Liver (tissue), 9 donors: Measurements from ENCODE around the gene GRAMD1A. TPM values are rescaled to one million over a fixed set of nuclear protein-coding genes. Genes with fewer than 3 reads are reported as not detected.

Experiments used
- DNase-seq: peaks from one replicate; pipeline ENCODE4 v3.0.0-alpha.2; 2017; ENCODE audit warnings: low spot score
- H3K27ac ChIP-seq, 2 donors: one replicate each; pipeline ENCODE4 v1.7.0; 2013; ENCODE audit warnings: inconsistent platforms in 2 of 2, low read length in 2 of 2, control low read depth in 1 of 2, low read depth in 1 of 2, mild to moderate bottlenecking in 1 of 2
- H3K27me3 ChIP-seq, 4 donors: one replicate each; pipeline versions ENCODE4 v1.6.1 to v1.7.0; 2013; ENCODE audit warnings: low read length in 3 of 4, inconsistent platforms in 1 of 4, mild to moderate bottlenecking in 1 of 4, moderate library complexity in 1 of 4; ENCODE audit not compliant: control insufficient read depth in 4 of 4, insufficient read depth in 4 of 4
- H3K36me3 ChIP-seq, 4 donors: one replicate each; pipeline versions ENCODE4 v1.6.1 to v1.7.0; 2013; ENCODE audit warnings: low read length in 3 of 4, mild to moderate bottlenecking in 3 of 4, low read depth in 1 of 4, moderate library complexity in 1 of 4; ENCODE audit not compliant: control insufficient read depth in 4 of 4, insufficient read depth in 3 of 4
- H3K4me1 ChIP-seq, 4 donors: one replicate each; pipeline versions ENCODE4 v1.6.1 to v1.7.0; 2013; ENCODE audit warnings: low read length in 3 of 4, mild to moderate bottlenecking in 3 of 4, moderate library complexity in 1 of 4; ENCODE audit not compliant: control insufficient read depth in 4 of 4, insufficient read depth in 4 of 4
- H3K4me3 ChIP-seq, 3 donors: one replicate each; pipeline versions ENCODE4 v1.6.1 to v1.7.0; 2013; ENCODE audit warnings: low read length in 3 of 3, control low read depth in 1 of 3, low read depth in 1 of 3, mild to moderate bottlenecking in 1 of 3
- H3K9ac ChIP-seq, 2 donors: one replicate each; pipeline ENCODE4 v1.7.0; 2013; ENCODE audit warnings: low read length in 2 of 2, mild to moderate bottlenecking in 2 of 2, moderate library complexity in 2 of 2, control low read depth in 1 of 2, low read depth in 1 of 2
- H3K9me3 ChIP-seq, 4 donors: one replicate each; pipeline versions ENCODE4 v1.6.1 to v1.7.0; 2013; ENCODE audit warnings: low read length in 3 of 4; ENCODE audit not compliant: control insufficient read depth in 4 of 4
- EGR1 ChIP-seq, 2 donors: IDR thresholded peaks; 2 replicates each; pipeline ENCODE4 v1.6.1; 2016 to 2018; ENCODE audit warnings: antibody characterized with exemption in 2 of 2, low read depth in 2 of 2
- GABPA ChIP-seq, 2 donors: IDR thresholded peaks in 1 of 2; conservative IDR thresholded peaks in 1 of 2; 2 replicates each; pipeline ENCODE4 v1.6.1; 2016; ENCODE audit warnings: antibody characterized with exemption in 2 of 2, mild to moderate bottlenecking in 1 of 2, moderate library complexity in 1 of 2
- HNF4A ChIP-seq, 2 donors: conservative IDR thresholded peaks; 2 replicates each; pipeline ENCODE4 v1.6.1; 2016; ENCODE audit warnings: antibody characterized with exemption in 2 of 2, mild to moderate bottlenecking in 2 of 2
- HNF4G ChIP-seq: IDR thresholded peaks from 2 replicates; pipeline ENCODE4 v1.6.1; 2016; ENCODE audit warnings: antibody characterized with exemption
- JUND ChIP-seq, 2 donors: IDR thresholded peaks; 2 replicates each; pipeline ENCODE4 v1.6.1; 2016; ENCODE audit warnings: antibody characterized with exemption in 2 of 2
- RXRA ChIP-seq, 2 donors: IDR thresholded peaks; 2 replicates each; pipeline ENCODE4 v1.6.1; 2017 to 2018; ENCODE audit warnings: antibody characterized with exemption in 2 of 2, mild to moderate bottlenecking in 1 of 2
- TAF1 ChIP-seq: conservative IDR thresholded peaks from 2 replicates; pipeline ENCODE4 v1.6.1; 2016; ENCODE audit warnings: antibody characterized with exemption, mild to moderate bottlenecking
- YY1 ChIP-seq: IDR thresholded peaks from 2 replicates; pipeline ENCODE4 v1.6.1; 2016; ENCODE audit warnings: antibody characterized with exemption, mild to moderate bottlenecking
- WGBS: extraction: QIAGEN DNeasy Blood & Tissue Kit; methylation state at CpG from one replicate; pipeline ENCODE4 v1.1.7; 2013; 5-methylcytosine and 5-hydroxymethylcytosine counted together
- polyA plus RNA-seq, 2 donors: library from polyadenylated mRNA; stranded (reverse) in 1 of 2; unstranded in 1 of 2; fragments of 200-250 nt in 1 of 2; fragments of >200 nt in 1 of 2; fragmentation: Nextera tagmentation in 1 of 2; extraction: Ambion mirVana in 1 of 2; gene quantifications; one replicate each; pipeline versions ENCODE4 v1.2.1 to v1.2.3, GENCODE V29; 2013 to 2015
- total RNA-seq, 2 donors: library from RNA; depleted of rRNA; stranded (reverse); fragments of >200 nt; gene quantifications; one replicate each; pipeline ENCODE4 v1.2.3, GENCODE V29; 2014
- TF ChIP-seq, protein P1 (sequence below): fragments of 150-350 bp; IDR thresholded peaks from 2 replicates; pipeline ENCODE4 v1.5.1; 2017; ENCODE audit warnings: improper control_type of control experiment, low read depth, low read length; ENCODE audit not compliant: missing input control
- TF ChIP-seq, protein P2 (sequence below): IDR thresholded peaks from 2 replicates; pipeline ENCODE4 v1.6.1; 2016; ENCODE audit warnings: antibody characterized with exemption
- TF ChIP-seq, protein P3 (sequence below): IDR thresholded peaks from 2 replicates; pipeline ENCODE4 v1.6.1; 2016; ENCODE audit warnings: antibody characterized with exemption
- TF ChIP-seq, protein P4 (sequence below): IDR thresholded peaks from 2 replicates; pipeline ENCODE4 v1.6.1; 2016; ENCODE audit warnings: antibody characterized with exemption
- donor health status: healthy.
- donor health status: healthy.
- donor health status: healthy.
- donor health status: healthy.
- donor health status: healthy.

GRAMD1A gene
- total and polyA plus RNA-seq, 4 donors: 8.6 to 14.1 (median 11.2) TPM

- TF ChIP-seq, protein P1, sequence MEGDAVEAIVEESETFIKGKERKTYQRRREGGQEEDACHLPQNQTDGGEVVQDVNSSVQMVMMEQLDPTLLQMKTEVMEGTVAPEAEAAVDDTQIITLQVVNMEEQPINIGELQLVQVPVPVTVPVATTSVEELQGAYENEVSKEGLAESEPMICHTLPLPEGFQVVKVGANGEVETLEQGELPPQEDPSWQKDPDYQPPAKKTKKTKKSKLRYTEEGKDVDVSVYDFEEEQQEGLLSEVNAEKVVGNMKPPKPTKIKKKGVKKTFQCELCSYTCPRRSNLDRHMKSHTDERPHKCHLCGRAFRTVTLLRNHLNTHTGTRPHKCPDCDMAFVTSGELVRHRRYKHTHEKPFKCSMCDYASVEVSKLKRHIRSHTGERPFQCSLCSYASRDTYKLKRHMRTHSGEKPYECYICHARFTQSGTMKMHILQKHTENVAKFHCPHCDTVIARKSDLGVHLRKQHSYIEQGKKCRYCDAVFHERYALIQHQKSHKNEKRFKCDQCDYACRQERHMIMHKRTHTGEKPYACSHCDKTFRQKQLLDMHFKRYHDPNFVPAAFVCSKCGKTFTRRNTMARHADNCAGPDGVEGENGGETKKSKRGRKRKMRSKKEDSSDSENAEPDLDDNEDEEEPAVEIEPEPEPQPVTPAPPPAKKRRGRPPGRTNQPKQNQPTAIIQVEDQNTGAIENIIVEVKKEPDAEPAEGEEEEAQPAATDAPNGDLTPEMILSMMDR: no peak
- TF ChIP-seq, protein P2, sequence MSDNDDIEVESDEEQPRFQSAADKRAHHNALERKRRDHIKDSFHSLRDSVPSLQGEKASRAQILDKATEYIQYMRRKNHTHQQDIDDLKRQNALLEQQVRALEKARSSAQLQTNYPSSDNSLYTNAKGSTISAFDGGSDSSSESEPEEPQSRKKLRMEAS: no peak
Observed at GRCh38 chr19:35052599-35053190, 52.6 kb downstream of the GRAMD1A start (continued).

DNA sequence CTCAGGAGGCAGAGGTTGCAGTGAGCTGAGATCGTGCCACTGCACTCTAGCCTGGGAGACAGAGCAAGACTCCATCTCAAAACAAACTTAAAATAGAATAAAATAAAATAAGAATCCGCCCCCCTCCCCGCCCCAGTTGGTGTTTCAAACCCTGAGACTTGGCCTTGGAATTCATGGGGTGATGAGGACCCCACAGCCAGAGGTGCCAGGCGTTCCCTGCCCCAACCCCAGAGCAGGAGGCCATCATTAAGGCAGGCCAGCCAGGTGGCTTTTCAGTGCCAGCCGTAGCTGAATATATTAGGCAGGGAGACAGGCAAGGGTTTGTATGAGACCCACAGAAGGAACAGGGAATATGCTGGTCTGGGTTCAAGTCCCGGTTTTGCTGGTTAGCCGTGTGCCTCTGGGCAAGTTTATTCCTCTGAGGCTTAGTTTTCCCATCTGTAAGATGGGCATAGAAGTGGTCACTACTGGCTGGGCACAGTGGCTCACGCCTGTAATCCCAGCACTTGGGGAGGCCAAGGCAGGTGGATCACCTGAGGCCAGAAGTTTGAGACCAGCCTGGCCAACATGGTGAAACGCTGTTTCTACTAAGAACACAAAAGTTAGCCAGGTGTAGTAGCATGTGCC is 53.7 kb downstream of the GRAMD1A start:
- 86% methylated on average over 9 of the region's 9 CpGs for WGBS
- Histone ChIP-seq H3K27me3 (no peaks in the 10 kb centered on the region), H3K9ac (no peak overlapping the region), H3K36me3 (peaks cover 3 to 25% (median 13%) of the 10 kb centered on the region in 4 donors), H3K27ac (no peak overlapping the region), H3K4me3 (no peak overlapping the region), H3K9me3 (no peaks in the 10 kb centered on the region), H3K4me1 (peaks cover 6 to 32% (median 24%) of the 10 kb centered on the region in 4 donors)
- TF ChIP-seq EGR1 (IDR thresholded peaks at IDR 0.05; ENCODE audit: low read depth in 2 of 2) (no peak), RXRA (IDR thresholded peaks at IDR 0.05) (no peak), TAF1 (no peak), YY1 (no peak), GABPA (IDR thresholded peaks at IDR 0.05 in 1 of 2, conservative IDR thresholded peaks at IDR 0.05 in 1 of 2) (no peak), HNF4G (no peak)
- TF ChIP-seq, protein P3, sequence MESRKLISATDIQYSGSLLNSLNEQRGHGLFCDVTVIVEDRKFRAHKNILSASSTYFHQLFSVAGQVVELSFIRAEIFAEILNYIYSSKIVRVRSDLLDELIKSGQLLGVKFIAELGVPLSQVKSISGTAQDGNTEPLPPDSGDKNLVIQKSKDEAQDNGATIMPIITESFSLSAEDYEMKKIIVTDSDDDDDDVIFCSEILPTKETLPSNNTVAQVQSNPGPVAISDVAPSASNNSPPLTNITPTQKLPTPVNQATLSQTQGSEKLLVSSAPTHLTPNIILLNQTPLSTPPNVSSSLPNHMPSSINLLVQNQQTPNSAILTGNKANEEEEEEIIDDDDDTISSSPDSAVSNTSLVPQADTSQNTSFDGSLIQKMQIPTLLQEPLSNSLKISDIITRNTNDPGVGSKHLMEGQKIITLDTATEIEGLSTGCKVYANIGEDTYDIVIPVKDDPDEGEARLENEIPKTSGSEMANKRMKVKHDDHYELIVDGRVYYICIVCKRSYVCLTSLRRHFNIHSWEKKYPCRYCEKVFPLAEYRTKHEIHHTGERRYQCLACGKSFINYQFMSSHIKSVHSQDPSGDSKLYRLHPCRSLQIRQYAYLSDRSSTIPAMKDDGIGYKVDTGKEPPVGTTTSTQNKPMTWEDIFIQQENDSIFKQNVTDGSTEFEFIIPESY: no peak
- TF ChIP-seq, protein P2: no peak
- no peak for DNase-seq

DNA sequence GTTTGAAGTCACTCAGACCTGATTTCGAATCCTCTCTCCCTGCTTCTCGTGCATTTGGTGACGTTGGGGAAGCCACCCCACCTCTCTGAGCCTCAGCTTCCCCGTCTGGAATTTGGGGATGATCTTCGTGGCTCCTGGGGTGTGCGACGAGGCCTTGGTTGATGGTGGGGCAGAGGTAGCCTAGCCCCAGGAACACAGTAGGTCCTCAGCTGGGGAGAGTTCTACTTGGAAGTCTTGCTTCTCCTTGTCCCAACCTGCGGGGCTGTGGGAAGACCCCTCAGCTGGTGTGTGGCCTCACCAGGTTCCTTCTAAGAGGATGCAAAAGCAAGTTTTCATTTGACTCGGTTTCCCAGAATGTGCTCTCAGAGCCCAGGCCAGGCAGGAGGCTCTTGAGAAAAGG is 54.5 kb downstream of the GRAMD1A start:
- no peak for DNase-seq
- Histone ChIP-seq H3K27ac (no peak overlapping the region), H3K9ac (no peak overlapping the region), H3K9me3 (no peaks in the 10 kb centered on the region), H3K36me3 (peaks cover 0 to 27% (median 14%) of the 10 kb centered on the region in 4 donors), H3K4me1 (peaks cover 2 to 24% (median 18%) of the 10 kb centered on the region in 4 donors), H3K4me3 (no peak overlapping the region), H3K27me3 (no peaks in the 10 kb centered on the region)
- WGBS: 94% methylated on average over 9 of the region's 9 CpGs
- TF ChIP-seq HNF4A (conservative IDR thresholded peaks at IDR 0.05) (no peak), GABPA (IDR thresholded peaks at IDR 0.05 in 1 of 2, conservative IDR thresholded peaks at IDR 0.05 in 1 of 2) (no peak), JUND (IDR thresholded peaks at IDR 0.05) (no peak), TAF1 (no peak)
- TF ChIP-seq, protein P2: no peak
- TF ChIP-seq, protein P4, sequence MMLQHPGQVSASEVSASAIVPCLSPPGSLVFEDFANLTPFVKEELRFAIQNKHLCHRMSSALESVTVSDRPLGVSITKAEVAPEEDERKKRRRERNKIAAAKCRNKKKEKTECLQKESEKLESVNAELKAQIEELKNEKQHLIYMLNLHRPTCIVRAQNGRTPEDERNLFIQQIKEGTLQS: no peak
